Keratinocyte (primary cell): Measurements from ENCODE around the gene ZNF490. TPM values are rescaled to one million over a fixed set of nuclear protein-coding genes. Genes with fewer than 3 reads are reported as not detected.

Source experiments
- DNase-seq: peaks from one replicate; pipeline ENCODE4 v3.0.0-alpha.2; 2011; ENCODE audit warnings: low read depth, missing footprints, low spot score
- FAIRE-seq: peaks from 2 replicates; lab custom pipeline; 2011; peaks lifted over from hg19 to GRCh38; lab: Jason Lieb, UNC
- H2AFZ ChIP-seq: 2 replicates; pipeline ENCODE4 v1.6.0; 2012; ENCODE audit warnings: low read length, control low read depth, inconsistent platforms; ENCODE audit not compliant: control insufficient read depth
- H3K27ac ChIP-seq: 2 replicates; pipeline ENCODE4 v1.5.1; 2011; ENCODE audit warnings: low read length; ENCODE audit not compliant: control insufficient read depth, insufficient read depth
- H3K27me3 ChIP-seq: 3 replicates; pipeline ENCODE4 v1.6.0; 2011; ENCODE audit warnings: low read length; ENCODE audit not compliant: control insufficient read depth, insufficient read depth; ENCODE audit errors: extremely low read depth
- H3K36me3 ChIP-seq, 2 experiments: 2 replicates in 1 of 2; 3 replicates in 1 of 2; pipeline ENCODE4 v1.5.1; 2011; ENCODE audit warnings: low read length in 2 of 2, mild to moderate bottlenecking in 1 of 2; ENCODE audit not compliant: control insufficient read depth in 2 of 2, insufficient read depth in 2 of 2; ENCODE audit errors: extremely low read depth in 1 of 2
- H3K4me1 ChIP-seq: 3 replicates; pipeline ENCODE4 v1.5.1; 2011; ENCODE audit warnings: low read length; ENCODE audit not compliant: control insufficient read depth, insufficient read depth; ENCODE audit errors: extremely low read depth
- H3K4me2 ChIP-seq: 3 replicates; pipeline ENCODE4 v1.6.0; 2011; ENCODE audit warnings: low read depth, low read length; ENCODE audit not compliant: control insufficient read depth, insufficient read depth; ENCODE audit errors: extremely low read depth
- H3K4me3 ChIP-seq, 3 experiments: fragments of 200-600 bp in 1 of 3; sonication (generic) in 1 of 3; 2 replicates in 2 of 3; 3 replicates in 1 of 3; pipeline ENCODE4 v1.5.1; 2011 to 2016; ENCODE audit warnings: low read length in 3 of 3, mild to moderate bottlenecking in 3 of 3, control low read depth in 2 of 3, inconsistent platforms in 1 of 3, low read depth in 1 of 3, mixed read lengths in 1 of 3, mixed run types in 1 of 3, moderate library complexity in 1 of 3; ENCODE audit not compliant: control insufficient read depth in 2 of 3, insufficient read depth in 2 of 3; ENCODE audit errors: extremely low read depth in 1 of 3
- H3K79me2 ChIP-seq: 2 replicates; pipeline ENCODE4 v1.6.0; 2012; ENCODE audit warnings: low read length; ENCODE audit not compliant: control insufficient read depth, insufficient read depth
- H3K9ac ChIP-seq: 3 replicates; pipeline ENCODE4 v1.6.0; 2011; ENCODE audit warnings: low read length; ENCODE audit not compliant: control insufficient read depth, insufficient read depth; ENCODE audit errors: extremely low read depth
- H3K9me1 ChIP-seq: 3 replicates; pipeline ENCODE4 v1.6.0; 2011; ENCODE audit warnings: low read length; ENCODE audit not compliant: control insufficient read depth, insufficient read depth; ENCODE audit errors: extremely low read depth
- H3K9me3 ChIP-seq: 2 replicates; pipeline ENCODE4 v1.5.1; 2012; ENCODE audit warnings: low read depth, low read length; ENCODE audit not compliant: control insufficient read depth
- H4K20me1 ChIP-seq: 3 replicates; pipeline ENCODE4 v1.6.0; 2011; ENCODE audit warnings: low read length; ENCODE audit not compliant: control insufficient read depth, insufficient read depth; ENCODE audit errors: extremely low read depth
- CTCF ChIP-seq, 3 experiments: IDR thresholded peaks in 1 of 3; conservative IDR thresholded peaks in 1 of 3; optimal IDR thresholded peaks in 1 of 3; 2 replicates in 2 of 3; 3 replicates in 1 of 3; pipeline versions ENCODE3 to v1.5.1; 2011; ENCODE audit warnings: low read length in 3 of 3, mild to moderate bottlenecking in 3 of 3, moderate library complexity in 2 of 3, control low read depth in 1 of 3, inconsistent platforms in 1 of 3; ENCODE audit not compliant: insufficient read depth in 2 of 3; ENCODE audit errors: extremely low read depth in 1 of 3
- EZH2 ChIP-seq: IDR thresholded peaks from one replicate; pipeline ENCODE4 v1.6.1; 2012; ENCODE audit warnings: inconsistent platforms, mild to moderate bottlenecking, low read length, moderate library complexity
- dilution Hi-C: fragments of 300-500 bp; cut with MboI; formaldehyde crosslinking; loops from one replicate; pipeline ENCODE4 v1.7.0; 2020; ENCODE audit warnings: low sequenced_read_pairs; ENCODE audit not compliant: extremely low pct_ligation_motif_present
- polyA plus RNA-seq, 5 experiments: library from polyadenylated mRNA; depleted of rRNA in 3 of 5; stranded (reverse) in 3 of 5; stranded (forward) in 1 of 5; unstranded in 1 of 5; fragments of >200 nt; gene quantifications; 1 replicate in 1 of 5; 2 replicates in 3 of 5; 3 replicates in 1 of 5; pipeline versions ENCODE4 v1.2.1 to v1.2.3, GENCODE V29; 2011 to 2012; ENCODE audit warnings: missing spikeins in 2 of 5, low read depth in 1 of 5, low replicate concordance in 1 of 5

The ZNF490 gene
- polyA plus RNA-seq, 1 donor (not counting 4 experiments of a cell fraction or from before 2014, with no cell fraction given), result 3.2 TPM

- Histone ChIP-seq H3K36me3 (peaks cover 3 to 5% of the 10 kb centered on the region in 2 experiments), H3K4me1 (peaks cover 9% of the 10 kb centered on the region), H3K27ac (no peak overlapping the region), H3K4me3 (no peak overlapping the region), H3K9ac (no peak overlapping the region), H3K9me1 (no peaks in the 10 kb centered on the region), H4K20me1 (no peaks in the 10 kb centered on the region), H2AFZ (no peak overlapping the region), H3K9me3 (no peaks in the 10 kb centered on the region), H3K79me2 (peaks cover 32% of the 10 kb centered on the region), H3K4me2 (no peak overlapping the region), H3K27me3 (no peaks in the 10 kb centered on the region)
- dilution Hi-C loops, result no loop called here
- no peak for DNase-seq
- no peak for FAIRE-seq
- TF ChIP-seq EZH2 (no peak), CTCF (optimal IDR thresholded peaks at IDR 0.05 in 1 of 3, IDR thresholded peaks at IDR 0.05 in 1 of 3, conservative IDR thresholded peaks at IDR 0.05 in 1 of 3; ENCODE audit: extremely low read depth in 1 of 3, insufficient read depth in 2 of 3, low read length in 3 of 3) (no peak)
These were observed 3.0 kb downstream of the ZNF490 start for GRCh38 chr19:12607631-12608030.

GRCh38 chr19:12606796-12607195 lies 3.8 kb downstream of the ZNF490 start:
- H3K4me3 ChIP-seq, result no peak overlapping the region
- H3K4me1 ChIP-seq, result peaks cover 6% of the 10 kb centered on the region
- no peak overlapping the region for H3K9ac ChIP-seq
- no peak for FAIRE-seq
- no peaks in the 10 kb centered on the region for H3K9me3 ChIP-seq
- H3K9me1 ChIP-seq, result no peaks in the 10 kb centered on the region
- no peak for TF ChIP-seq CTCF (optimal IDR thresholded peaks at IDR 0.05 in 1 of 3, IDR thresholded peaks at IDR 0.05 in 1 of 3, conservative IDR thresholded peaks at IDR 0.05 in 1 of 3; ENCODE audit: extremely low read depth in 1 of 3, insufficient read depth in 2 of 3, low read length in 3 of 3)
- TF ChIP-seq EZH2, result no peak
- no peaks in the 10 kb centered on the region for H4K20me1 ChIP-seq
- DNase-seq, result no peak
- dilution Hi-C loops, result no loop called here
- H3K36me3 ChIP-seq, result peaks cover 3 to 9% of the 10 kb centered on the region in 2 experiments
- H3K27ac ChIP-seq, result no peak overlapping the region
- no peak overlapping the region for H3K4me2 ChIP-seq
- peaks cover 24% of the 10 kb centered on the region for H3K79me2 ChIP-seq
- no peaks in the 10 kb centered on the region for H3K27me3 ChIP-seq
- H2AFZ ChIP-seq, result no peak overlapping the region
